ENCODE measurements around the gene ZNF644. TPM values are rescaled to one million over a fixed set of nuclear protein-coding genes. Genes with fewer than 3 reads are reported as not detected.
A peak's percentile ranks its signal among the peaks of the same experiment; 100 is the strongest.

ZNF644 gene
- total and polyA plus RNA-seq, 2 donors (not counting 1 experiment from before 2014, with no cell fraction given), result 9.6 to 124 TPM

- DNase-seq (no peak), ATAC-seq (ENCODE audit: low read depth) (no peak)
- intact Hi-C loops (cut with micrococcal nuclease), result loop anchor here (2.0 to 10.0 kb wide), 4 partner anchors 32 to 386 kb away; no protein-coding TSS in a partner anchor
- H4K20me1 ChIP-seq (ENCODE audit: control insufficient read depth, insufficient read depth, low read length, poor library complexity, severe bottlenecking), result peaks cover 42% of the 10 kb centered on the region
- WGBS (ENCODE audit: insufficient coverage), result no CpG with 5 or more reads among the region's 1 CpG
- no peak overlapping the region for H3K9ac ChIP-seq (ENCODE audit: low read length)
- H3K27me3 Mint-ChIP-seq, result no peaks in the 10 kb centered on the region
- H3K4me1 ChIP-seq (ENCODE audit: control insufficient read depth in 2 of 2, insufficient read depth in 2 of 2, low read length in 2 of 2), result no peaks in the 10 kb centered on the region
- no peak overlapping the region for H2AFZ ChIP-seq (ENCODE audit: insufficient read depth, low read depth, low read length, poor library complexity, severe bottlenecking)
- H3K9me3 ChIP-seq (ENCODE audit: control extremely low read depth in 1 of 3, control insufficient read depth in 2 of 3, insufficient read depth in 1 of 3, low read length in 2 of 3), result peaks cover 0 to 5% (median 0%) of the 10 kb centered on the region in 3 donors
- ChIA-PET CTCF (interaction anchor here (0.6 to 2.1 kb wide), 4 partner anchors 11 to 385 kb away, joined by 3 to 8 read pairs (median 4); no protein-coding TSS in a partner anchor), POLR2A (no interaction called here)
- no peak overlapping the region for H3K4me2 ChIP-seq (replicated peaks; ENCODE audit: low read depth, low read length, poor library complexity, severe bottlenecking)
- peaks cover 79% of the 10 kb centered on the region for H3K79me2 ChIP-seq (ENCODE audit: control insufficient read depth, insufficient read depth, low read length)
- peaks cover 7 to 12% of the 10 kb centered on the region in 2 experiments for H3K36me3 ChIP-seq (replicated peaks in 1 of 2; ENCODE audit: control extremely low read depth in 1 of 2, control insufficient read depth in 1 of 2, extremely low read depth in 1 of 2, insufficient read depth in 2 of 2, low read length in 1 of 2)
- H3K27ac Mint-ChIP-seq, result no peak overlapping the region
- TF ChIP-seq EZH2 (IDR thresholded peaks at IDR 0.05; ENCODE audit: borderline replicate concordance, insufficient read depth, low read depth, low read length, poor library complexity, severe bottlenecking), result no peak
- peak; percentile 12 for TF ChIP-seq CTCF (IDR thresholded peaks at IDR 0.05)
- H3K4me1 Mint-ChIP-seq, result peaks cover 48% of the 10 kb centered on the region
- no peak overlapping the region for H3K4me3 Mint-ChIP-seq
- no peaks in the 10 kb centered on the region for H3K9me3 Mint-ChIP-seq (ENCODE audit: insufficient read depth)
- H3K27me3 ChIP-seq (replicated peaks in 1 of 4; ENCODE audit: control extremely low read depth in 1 of 4, control insufficient read depth in 3 of 4, insufficient read depth in 4 of 4, low read length in 3 of 4), result no peaks in the 10 kb centered on the region
- no peak overlapping the region for H3K4me3 ChIP-seq (ENCODE audit: control extremely low read depth in 1 of 5, extremely low read depth in 1 of 5, insufficient read depth in 1 of 5, low read depth in 2 of 5, low read length in 4 of 5)
- no peak overlapping the region for H3K27ac ChIP-seq (ENCODE audit: low read length in 2 of 2)
Observed at GRCh38 chr1:90964444-90965035, 57.3 kb downstream of the ZNF644 start.

GRCh38 chr1:90963651-90964050 lies 58.2 kb downstream of the ZNF644 start:
- POLR2A ChIA-PET, result no interaction called here
- H3K79me2 ChIP-seq (ENCODE audit: control insufficient read depth, insufficient read depth, low read length), result peaks cover 79% of the 10 kb centered on the region
- no peaks in the 10 kb centered on the region for H3K27me3 Mint-ChIP-seq

More at GRCh38 chr1:90963651-90964050, 58.2 kb downstream of the ZNF644 start:
- H3K9me3 ChIP-seq (ENCODE audit: control extremely low read depth in 1 of 3, control insufficient read depth in 2 of 3, insufficient read depth in 1 of 3, low read length in 2 of 3), result peaks cover 0 to 5% (median 0%) of the 10 kb centered on the region in 3 donors
- peaks cover 40% of the 10 kb centered on the region for H4K20me1 ChIP-seq (ENCODE audit: control insufficient read depth, insufficient read depth, low read length, poor library complexity, severe bottlenecking)
- Mint-ChIP-seq H3K4me3 (no peak overlapping the region), H3K4me1 (peaks cover 44% of the 10 kb centered on the region), H3K9me3 (ENCODE audit: insufficient read depth) (no peaks in the 10 kb centered on the region), H3K27ac (no peak overlapping the region)
- intact Hi-C loops (cut with micrococcal nuclease), result loop anchor here (2.0 to 10.0 kb wide), 3 partner anchors 201 to 385 kb away; no protein-coding TSS in a partner anchor
- CTCF ChIA-PET, result interaction anchor here (1.2 to 2.1 kb wide), 3 partner anchors 16 to 384 kb away, joined by 3 to 8 read pairs (median 4); no protein-coding TSS in a partner anchor
- H3K4me2 ChIP-seq (replicated peaks; ENCODE audit: low read depth, low read length, poor library complexity, severe bottlenecking), result no peak overlapping the region
- ATAC-seq (ENCODE audit: low read depth) (no peak), DNase-seq (no peak)
- H3K27me3 ChIP-seq (replicated peaks in 1 of 4; ENCODE audit: control extremely low read depth in 1 of 4, control insufficient read depth in 3 of 4, insufficient read depth in 4 of 4, low read length in 3 of 4), result no peaks in the 10 kb centered on the region
- no peak overlapping the region for H2AFZ ChIP-seq (ENCODE audit: insufficient read depth, low read depth, low read length, poor library complexity, severe bottlenecking)
- peaks cover 9 to 12% of the 10 kb centered on the region in 2 experiments for H3K36me3 ChIP-seq (replicated peaks in 1 of 2; ENCODE audit: control extremely low read depth in 1 of 2, control insufficient read depth in 1 of 2, extremely low read depth in 1 of 2, insufficient read depth in 2 of 2, low read length in 1 of 2)
- H3K4me3 ChIP-seq (ENCODE audit: control extremely low read depth in 1 of 5, extremely low read depth in 1 of 5, insufficient read depth in 1 of 5, low read depth in 2 of 5, low read length in 4 of 5), result no peak overlapping the region
- no peaks in the 10 kb centered on the region for H3K4me1 ChIP-seq (ENCODE audit: control insufficient read depth in 2 of 2, insufficient read depth in 2 of 2, low read length in 2 of 2)
- H3K27ac ChIP-seq (ENCODE audit: low read length in 2 of 2), result no peak overlapping the region
- no peak for TF ChIP-seq EZH2 (IDR thresholded peaks at IDR 0.05; ENCODE audit: borderline replicate concordance, insufficient read depth, low read depth, low read length, poor library complexity, severe bottlenecking)
- TF ChIP-seq CTCF (IDR thresholded peaks at IDR 0.05), result no peak
- no CpG with 5 or more reads among the region's 1 CpG for WGBS (ENCODE audit: insufficient coverage)
- no peak overlapping the region for H3K9ac ChIP-seq (ENCODE audit: low read length)
